AG09309 (cell line): ENCODE measurements around the gene SMURF1.

Experiments used
- DNase-seq: peaks from one replicate; pipeline ENCODE4 v3.0.0-alpha.2; 2010; ENCODE audit warnings: low read depth
- H3K4me3 ChIP-seq: 2 replicates; pipeline ENCODE4 v1.5.1; 2011; ENCODE audit warnings: mild to moderate bottlenecking, low read depth, low read length, moderate library complexity; ENCODE audit not compliant: control insufficient read depth
- CTCF ChIP-seq: IDR thresholded peaks from 2 replicates; pipeline ENCODE4 v1.5.1; 2011; ENCODE audit warnings: mild to moderate bottlenecking, low read depth, low read length, inconsistent platforms; ENCODE audit not compliant: insufficient read depth, control insufficient read depth; ENCODE audit errors: missing control alignments

SMURF1 gene

GRCh38 chr7:99038086-99038855, 105.6 kb downstream of the SMURF1 start:
- no peak overlapping the region for H3K4me3 ChIP-seq
- no peak for TF ChIP-seq CTCF
- DNase-seq: no peak

- TF ChIP-seq CTCF: no peak
- H3K4me3 ChIP-seq: no peak overlapping the region
- DNase-seq: no peak
Measured at GRCh38 chr7:99037327-99037940, 106.5 kb downstream of the SMURF1 start.

GRCh38 chr7:99036546-99037111, 107.3 kb downstream of the SMURF1 start:
- DNase-seq: no peak
- no peak overlapping the region for H3K4me3 ChIP-seq
- peak; percentile 48 for TF ChIP-seq CTCF

- no peak for DNase-seq
- no peak overlapping the region for H3K4me3 ChIP-seq
- no peak for TF ChIP-seq CTCF
Measured at GRCh38 chr7:99035723-99036545, 108.0 kb downstream of the SMURF1 start.

GRCh38 chr7:99034932-99035722, 108.8 kb downstream of the SMURF1 start:
- TF ChIP-seq CTCF: no peak
- no peak overlapping the region for H3K4me3 ChIP-seq
- DNase-seq: no peak

GRCh38 chr7:99033765-99034164, 110.1 kb downstream of the SMURF1 start:
- H3K4me3 ChIP-seq: no peak overlapping the region
- DNase-seq: no peak
- TF ChIP-seq CTCF: no peak
